Body of pancreas (tissue), 4 donors: ENCODE measurements around the gene CCDC91. TPM values are rescaled to one million over a fixed set of nuclear protein-coding genes. Genes with fewer than 3 reads are reported as not detected.
"Not testable (repeated sequence)": the region's sequence is repeated elsewhere in the genome, so short reads cannot be mapped to it uniquely, and the experiment has no call there.

ENCODE experiments used
- ATAC-seq: fragments of 150-250 bp; one replicate; pipeline ENCODE4 v1.9.1; 2016
- DNase-seq, 4 donors: peaks; one replicate each; pipeline ENCODE4 v3.0.0-alpha.2; 2019
- H3K27ac ChIP-seq, 4 donors: fragments of 200-600 bp; sonication (generic); 1 replicate in 3 of 4; 2 replicates in 1 of 4; pipeline versions ENCODE4 v1.5.1 to v1.6.1; 2016 to 2019; ENCODE audit warnings: mild to moderate bottlenecking in 1 of 4, mixed read lengths in 1 of 4, moderate library complexity in 1 of 4
- H3K27me3 ChIP-seq, 2 donors: fragments of 200-600 bp; sonication (generic); one replicate each; pipeline ENCODE4 v1.6.0; 2016; ENCODE audit warnings: mild to moderate bottlenecking in 1 of 2
- H3K36me3 ChIP-seq, 2 donors: fragments of 200-600 bp; sonication (generic); replicated peaks in 1 of 2; 2 replicates each; pipeline ENCODE4 v1.5.1; 2016; ENCODE audit warnings: low read depth in 2 of 2; ENCODE audit not compliant: insufficient read depth in 1 of 2
- H3K4me1 ChIP-seq: fragments of 200-600 bp; sonication (generic); one replicate; pipeline ENCODE4 v1.6.0; 2016
- H3K4me3 ChIP-seq, 2 donors: fragments of 200-600 bp; sonication (generic); 1 replicate in 1 of 2; 2 replicates in 1 of 2; pipeline ENCODE4 v1.5.1; 2016 to 2019
- H3K9me3 ChIP-seq, 3 donors: fragments of 200-600 bp; sonication (generic); 1 replicate in 2 of 3; 2 replicates in 1 of 3; pipeline ENCODE4 v1.5.1; 2016
- CTCF ChIP-seq, 7 experiments: fragments of 450-650 bp in 4 of 7; fragments of 200-600 bp in 3 of 7; sonication (generic) in 3 of 7; IDR thresholded peaks; one replicate each; pipeline ENCODE4 v1.5.1; 2016 to 2019; ENCODE audit warnings: antibody characterized with exemption in 7 of 7
- POLR2A ChIP-seq, 3 donors: fragments of 450-650 bp; IDR thresholded peaks; one replicate each; pipeline ENCODE4 v1.6.1; 2016; ENCODE audit warnings: antibody characterized with exemption in 3 of 3, mild to moderate bottlenecking in 2 of 3
- WGBS, 2 donors: methylation state at CpG; one replicate each; pipeline ENCODE4 v1.1.5; 2017; 5-methylcytosine and 5-hydroxymethylcytosine counted together
- intact Hi-C: fragments of 100-400 bp; cut with DNase I; formaldehyde crosslinking; loops from one replicate; pipeline ENCODE4 v1.15.1; 2023
- total RNA-seq, 2 donors: library from RNA; depleted of rRNA; stranded (reverse); fragments of >200 nt; gene quantifications; one replicate each; pipeline ENCODE4 v1.1.0, GENCODE V29; 2016

CCDC91 gene
- total RNA-seq, 2 donors from 2014 or later = 31.9 to 35.6 TPM

GRCh38 chr12:28320353-28320752 lies 130.1 kb downstream of the CCDC91 start:
- no peak overlapping the region for H3K4me3 ChIP-seq
- H3K4me1 ChIP-seq = peaks cover 15% of the 10 kb centered on the region
- TF ChIP-seq CTCF (IDR thresholded peaks at IDR 0.05) (no peak), POLR2A (IDR thresholded peaks at IDR 0.05) (no peak)
- H3K27me3 ChIP-seq = no peaks in the 10 kb centered on the region
- ATAC-seq = no peak
- no peak for DNase-seq
- no peak overlapping the region for H3K27ac ChIP-seq
- 68 to 79% methylated on average over 1 of the region's 1 CpG for WGBS, 2 donors
- H3K36me3 ChIP-seq = no peaks in the 10 kb centered on the region
- intact Hi-C loops = no loop called here
- H3K9me3 ChIP-seq = no peaks in the 10 kb centered on the region

GRCh38 chr12:28327722-28328121 lies 137.5 kb downstream of the CCDC91 start:
- no peaks in the 10 kb centered on the region for H3K4me1 ChIP-seq
- TF ChIP-seq POLR2A (IDR thresholded peaks at IDR 0.05) (no peak), CTCF (IDR thresholded peaks at IDR 0.05) (no peak)
- DNase-seq (no peak), ATAC-seq (no peak)
- H3K9me3 ChIP-seq = no peaks in the 10 kb centered on the region
- no peak overlapping the region for H3K4me3 ChIP-seq
- 96 to 97% methylated on average over 4 of the region's 4 CpGs for WGBS, 2 donors
- H3K27me3 ChIP-seq = no peaks in the 10 kb centered on the region
- intact Hi-C loops = no loop called here
- no peaks in the 10 kb centered on the region for H3K36me3 ChIP-seq
- H3K27ac ChIP-seq = no peak overlapping the region

GRCh38 chr12:28328967-28329366 lies 138.7 kb downstream of the CCDC91 start:
- no peak for ATAC-seq
- Histone ChIP-seq H3K4me1 (no peaks in the 10 kb centered on the region), H3K9me3 (no peaks in the 10 kb centered on the region), H3K27me3 (no peaks in the 10 kb centered on the region), H3K36me3 (no peaks in the 10 kb centered on the region), H3K27ac (no peak overlapping the region), H3K4me3 (no peak overlapping the region)
- WGBS, 2 donors = 93 to 100% methylated on average over 2 of the region's 2 CpGs
- intact Hi-C loops = no loop called here
- no peak for DNase-seq
- TF ChIP-seq CTCF (IDR thresholded peaks at IDR 0.05) (no peak), POLR2A (IDR thresholded peaks at IDR 0.05) (no peak)

GRCh38 chr12:28329727-28330126 lies 139.5 kb downstream of the CCDC91 start:
- ATAC-seq, H3K27me3 ChIP-seq, intact Hi-C loops, H3K4me1 ChIP-seq, H3K9me3 ChIP-seq, H3K36me3 ChIP-seq, H3K4me3 ChIP-seq, DNase-seq, H3K27ac ChIP-seq: not testable (repeated sequence)
- 96 to 100% methylated on average over 2 of the region's 2 CpGs for WGBS, 2 donors

- H3K9me3 ChIP-seq, H3K36me3 ChIP-seq, H3K27ac ChIP-seq, intact Hi-C loops, H3K4me3 ChIP-seq, DNase-seq, H3K27me3 ChIP-seq, H3K4me1 ChIP-seq, ATAC-seq: not testable (repeated sequence)
- WGBS, 2 donors = 76 to 97% methylated on average over 3 of the region's 3 CpGs
Measured at GRCh38 chr12:28330232-28330631, 140.0 kb downstream of the CCDC91 start.

GRCh38 chr12:28331130-28331529 lies 140.9 kb downstream of the CCDC91 start:
- DNase-seq (no peak), ATAC-seq (no peak)
- 70 to 77% methylated on average over 3 of the region's 3 CpGs for WGBS, 2 donors
- Histone ChIP-seq H3K27ac (no peak overlapping the region), H3K4me1 (no peaks in the 10 kb centered on the region), H3K36me3 (no peaks in the 10 kb centered on the region), H3K4me3 (no peak overlapping the region), H3K27me3 (no peaks in the 10 kb centered on the region), H3K9me3 (no peaks in the 10 kb centered on the region)
- intact Hi-C loops = no loop called here
- TF ChIP-seq POLR2A (IDR thresholded peaks at IDR 0.05) (no peak), CTCF (IDR thresholded peaks at IDR 0.05) (no peak)
